Measurements from ENCODE around the gene C16orf87. TPM values are rescaled to one million over a fixed set of nuclear protein-coding genes. Genes with fewer than 3 reads are reported as not detected.
A peak's percentile ranks its signal among the peaks of the same experiment; 100 is the strongest.

The C16orf87 gene
- total and polyA plus RNA-seq, 2 experiments from 2014 or later: 41.0 to 45.1 TPM

GRCh38 chr16:46855389-46855788, 24.4 kb upstream of the C16orf87 start:
- Histone ChIP-seq H3K9me3 (ENCODE audit: low read depth) (no peaks in the 10 kb centered on the region), H3K4me3 (no peak overlapping the region), H3K36me3 (no peaks in the 10 kb centered on the region), H3K27ac (no peak overlapping the region), H3K27me3 (no peaks in the 10 kb centered on the region), H3K4me1 (ENCODE audit: low read depth) (no peaks in the 10 kb centered on the region)
- no peak for DNase-seq (ENCODE audit: low read depth in 1 of 2, low spot score in 1 of 2)
- TF ChIP-seq CTCF (IDR thresholded peaks at IDR 0.05; ENCODE audit: low read depth, low read length): no peak

GRCh38 chr16:46854846-46855245, 23.9 kb upstream of the C16orf87 start:
- Histone ChIP-seq H3K4me3 (no peak overlapping the region), H3K36me3 (no peaks in the 10 kb centered on the region), H3K9me3 (ENCODE audit: low read depth) (no peaks in the 10 kb centered on the region), H3K4me1 (ENCODE audit: low read depth) (no peaks in the 10 kb centered on the region), H3K27me3 (no peaks in the 10 kb centered on the region), H3K27ac (no peak overlapping the region)
- no peak for TF ChIP-seq CTCF (IDR thresholded peaks at IDR 0.05; ENCODE audit: low read depth, low read length)
- no peak for DNase-seq (ENCODE audit: low read depth in 1 of 2, low spot score in 1 of 2)

GRCh38 chr16:46853713-46854443, 22.9 kb upstream of the C16orf87 start:
- Histone ChIP-seq H3K4me3 (no peak overlapping the region), H3K4me1 (ENCODE audit: low read depth) (no peaks in the 10 kb centered on the region)

GRCh38 chr16:46852130-46852529, 21.1 kb upstream of the C16orf87 start:
- Histone ChIP-seq H3K27me3 (no peaks in the 10 kb centered on the region), H3K4me3 (no peak overlapping the region), H3K4me1 (ENCODE audit: low read depth) (no peaks in the 10 kb centered on the region), H3K9me3 (ENCODE audit: low read depth) (no peaks in the 10 kb centered on the region), H3K36me3 (no peaks in the 10 kb centered on the region), H3K27ac (no peak overlapping the region)
- no peak for DNase-seq (ENCODE audit: low read depth in 1 of 2, low spot score in 1 of 2)
- no peak for TF ChIP-seq CTCF (IDR thresholded peaks at IDR 0.05; ENCODE audit: low read depth, low read length)

More at GRCh38 chr16:46853713-46854443, 22.9 kb upstream of the C16orf87 start:
- TF ChIP-seq CTCF (IDR thresholded peaks at IDR 0.05; ENCODE audit: low read depth, low read length): peak; percentile 86
- Histone ChIP-seq H3K27ac (no peak overlapping the region), H3K27me3 (no peaks in the 10 kb centered on the region), H3K36me3 (no peaks in the 10 kb centered on the region), H3K9me3 (ENCODE audit: low read depth) (no peaks in the 10 kb centered on the region)
- peak; percentile 83 to 85 for DNase-seq (ENCODE audit: low read depth in 1 of 2, low spot score in 1 of 2)

- Histone ChIP-seq H3K4me1 (ENCODE audit: low read depth) (no peaks in the 10 kb centered on the region), H3K4me3 (no peak overlapping the region), H3K27me3 (no peaks in the 10 kb centered on the region), H3K27ac (no peak overlapping the region), H3K36me3 (no peaks in the 10 kb centered on the region), H3K9me3 (ENCODE audit: low read depth) (no peaks in the 10 kb centered on the region)
- no peak for DNase-seq (ENCODE audit: low read depth in 1 of 2, low spot score in 1 of 2)
- TF ChIP-seq CTCF (IDR thresholded peaks at IDR 0.05; ENCODE audit: low read depth, low read length): no peak
Measured at GRCh38 chr16:46850619-46851555, 19.9 kb upstream of the C16orf87 start.

All from cardiac muscle cell (in vitro differentiated cells and primary cell).